ENCODE data around the gene NOX4. TPM values are rescaled to one million over a fixed set of nuclear protein-coding genes. Genes with fewer than 3 reads are reported as not detected.
A peak's percentile ranks its signal among the peaks of the same experiment; 100 is the strongest.
"Not testable (repeated sequence)": the region's sequence is repeated elsewhere in the genome, so short reads cannot be mapped to it uniquely, and the experiment has no call there.

The NOX4 gene
- total RNA-seq, 1 experiment from 2014 or later = 0.69 TPM

- no peak overlapping the region for H3K4me3 ChIP-seq (ENCODE audit: insufficient read depth, low read depth, low read length)
- no peak for DNase-seq
- H3K36me3 ChIP-seq (replicated peaks; ENCODE audit: control insufficient read depth, insufficient read depth, low read length) = no peaks in the 10 kb centered on the region
- H3K27me3 ChIP-seq (ENCODE audit: control insufficient read depth, insufficient read depth, low read length) = no peaks in the 10 kb centered on the region
Measured at GRCh38 chr11:89441606-89442005, 49.6 kb downstream of the NOX4 start.

GRCh38 chr11:89437317-89437716 lies 53.9 kb downstream of the NOX4 start:
- no peak overlapping the region for H3K4me3 ChIP-seq (ENCODE audit: insufficient read depth, low read depth, low read length)
- peak; percentile 1 for DNase-seq
- no peaks in the 10 kb centered on the region for H3K36me3 ChIP-seq (replicated peaks; ENCODE audit: control insufficient read depth, insufficient read depth, low read length)
- H3K27me3 ChIP-seq (ENCODE audit: control insufficient read depth, insufficient read depth, low read length) = no peaks in the 10 kb centered on the region

DNA sequence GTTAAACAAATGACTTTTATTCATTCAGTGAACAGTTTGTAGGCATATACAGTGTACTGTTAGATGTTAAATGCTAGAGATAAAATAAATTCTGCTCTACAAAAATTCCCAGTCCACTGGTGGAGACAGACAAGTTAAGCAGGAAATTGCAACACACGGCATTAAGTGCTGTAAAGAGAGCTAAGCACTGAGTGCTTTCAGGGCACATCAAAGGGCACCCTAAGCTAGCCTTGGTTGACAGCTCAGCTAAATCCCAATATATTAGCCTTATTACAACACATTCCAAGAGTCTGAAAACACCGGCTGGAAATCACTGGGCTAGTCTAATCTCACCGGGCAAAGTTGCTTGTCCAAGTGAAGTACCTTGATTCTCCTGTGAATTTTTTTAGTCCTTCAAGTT lies 55.1 kb downstream of the NOX4 start:
- Histone ChIP-seq H3K36me3 (replicated peaks; ENCODE audit: control insufficient read depth, insufficient read depth, low read length) (no peaks in the 10 kb centered on the region), H3K4me3 (ENCODE audit: insufficient read depth, low read depth, low read length) (no peak overlapping the region), H3K27me3 (ENCODE audit: control insufficient read depth, insufficient read depth, low read length) (no peaks in the 10 kb centered on the region)
- DNase-seq = no peak

DNA sequence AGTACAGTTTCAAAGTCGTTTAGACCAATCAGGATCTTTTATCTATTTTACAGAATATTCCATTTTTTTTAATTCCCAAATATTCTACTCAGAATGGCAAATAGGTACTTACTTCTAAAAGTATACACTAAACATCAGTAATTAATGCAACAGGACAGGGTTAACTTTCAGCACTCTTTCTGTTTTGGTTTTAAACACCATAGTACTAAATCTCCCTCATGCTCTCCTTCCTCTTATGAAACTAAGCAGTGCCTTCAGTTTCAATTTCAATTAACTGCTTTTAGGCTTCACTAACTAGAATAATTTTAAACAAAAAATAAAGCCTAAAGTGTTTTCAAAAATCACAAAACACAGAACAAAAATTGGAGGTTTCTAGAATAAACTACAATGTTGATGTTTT lies 57.9 kb downstream of the NOX4 start:
- H3K4me3 ChIP-seq (ENCODE audit: insufficient read depth, low read depth, low read length) = no peak overlapping the region
- DNase-seq = no peak
- no peaks in the 10 kb centered on the region for H3K27me3 ChIP-seq (ENCODE audit: control insufficient read depth, insufficient read depth, low read length)
- H3K36me3 ChIP-seq (replicated peaks; ENCODE audit: control insufficient read depth, insufficient read depth, low read length) = no peaks in the 10 kb centered on the region

- H3K27me3 ChIP-seq (ENCODE audit: control insufficient read depth, insufficient read depth, low read length); H3K4me3 ChIP-seq (ENCODE audit: insufficient read depth, low read depth, low read length); H3K36me3 ChIP-seq (replicated peaks; ENCODE audit: control insufficient read depth, insufficient read depth, low read length); DNase-seq: not testable (repeated sequence)
Measured at GRCh38 chr11:89432182-89432581, 59.0 kb downstream of the NOX4 start.

GRCh38 chr11:89426501-89426900 lies 64.7 kb downstream of the NOX4 start:
- not testable (repeated sequence) for H3K4me3 ChIP-seq (ENCODE audit: insufficient read depth, low read depth, low read length); DNase-seq; H3K36me3 ChIP-seq (replicated peaks; ENCODE audit: control insufficient read depth, insufficient read depth, low read length); H3K27me3 ChIP-seq (ENCODE audit: control insufficient read depth, insufficient read depth, low read length)

GRCh38 chr11:89421718-89422117 lies 69.5 kb downstream of the NOX4 start:
- no peak for DNase-seq
- H3K4me3 ChIP-seq (ENCODE audit: insufficient read depth, low read depth, low read length) = no peak overlapping the region
- H3K36me3 ChIP-seq (replicated peaks; ENCODE audit: control insufficient read depth, insufficient read depth, low read length) = no peaks in the 10 kb centered on the region
- H3K27me3 ChIP-seq (ENCODE audit: control insufficient read depth, insufficient read depth, low read length) = no peaks in the 10 kb centered on the region

DNA sequence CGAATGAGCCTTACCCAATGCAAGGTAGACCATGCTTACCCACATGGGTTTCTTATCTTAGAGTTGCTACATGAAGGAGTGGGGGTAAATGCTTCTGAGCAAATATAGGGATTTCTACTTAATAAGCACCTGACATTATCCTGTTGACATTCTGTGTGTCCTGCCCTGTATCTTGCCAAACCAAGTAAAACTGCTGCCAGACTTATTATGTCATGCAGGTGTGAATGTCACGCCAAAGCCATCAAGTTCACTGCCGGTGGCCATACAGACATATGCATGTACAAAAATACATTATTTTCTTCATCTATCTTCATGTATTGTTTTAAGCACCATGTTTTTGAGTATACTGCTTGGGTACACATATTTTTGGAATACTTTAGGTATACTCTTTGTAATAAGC lies 70.2 kb downstream of the NOX4 start:
- Histone ChIP-seq H3K4me3 (ENCODE audit: insufficient read depth, low read depth, low read length) (no peak overlapping the region), H3K36me3 (replicated peaks; ENCODE audit: control insufficient read depth, insufficient read depth, low read length) (no peaks in the 10 kb centered on the region), H3K27me3 (ENCODE audit: control insufficient read depth, insufficient read depth, low read length) (no peaks in the 10 kb centered on the region)
- no peak for DNase-seq

DNA sequence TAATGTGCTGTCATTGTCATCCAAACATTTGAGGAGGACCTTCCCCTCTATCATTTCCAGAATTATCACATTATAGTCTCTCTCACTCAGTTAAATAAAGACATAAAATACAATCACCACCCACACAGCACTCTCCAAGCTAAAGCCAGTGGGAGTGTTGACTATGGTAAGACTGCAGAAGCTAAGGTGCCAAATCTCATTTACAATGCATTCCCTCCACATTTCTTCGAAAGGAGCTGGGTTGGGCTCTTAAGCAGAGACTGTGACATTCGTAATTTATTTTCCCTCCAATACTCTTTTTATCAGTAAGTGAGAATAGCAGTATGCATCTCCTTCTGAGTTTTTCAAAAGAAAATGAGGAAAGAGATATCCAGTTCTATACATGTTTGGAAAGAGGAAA lies 74.2 kb downstream of the NOX4 start:
- no peak for DNase-seq
- Histone ChIP-seq H3K36me3 (replicated peaks; ENCODE audit: control insufficient read depth, insufficient read depth, low read length) (no peaks in the 10 kb centered on the region), H3K27me3 (ENCODE audit: control insufficient read depth, insufficient read depth, low read length) (no peaks in the 10 kb centered on the region), H3K4me3 (ENCODE audit: insufficient read depth, low read depth, low read length) (no peak overlapping the region)

DNA sequence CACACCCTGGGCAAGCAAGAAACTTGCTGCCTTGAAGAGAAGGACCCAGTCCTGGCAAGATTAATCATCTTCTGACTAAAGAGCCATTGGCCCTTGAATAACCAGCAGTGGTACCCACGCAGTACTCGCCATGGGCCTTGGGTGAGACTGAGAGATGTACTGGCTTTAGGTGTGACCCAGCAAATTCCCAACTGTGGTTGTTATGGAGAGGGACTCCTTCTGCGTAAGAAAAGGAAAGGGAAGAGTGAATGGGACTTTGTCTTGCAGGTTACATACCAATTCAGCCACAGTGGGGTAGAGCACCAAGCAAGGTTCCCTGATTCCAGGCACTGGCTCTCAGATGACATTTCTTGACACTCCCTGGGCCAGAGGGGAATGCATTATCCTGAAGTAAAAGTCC lies 80.1 kb downstream of the NOX4 start:
- not testable (repeated sequence) for H3K36me3 ChIP-seq (replicated peaks; ENCODE audit: control insufficient read depth, insufficient read depth, low read length); DNase-seq; H3K27me3 ChIP-seq (ENCODE audit: control insufficient read depth, insufficient read depth, low read length); H3K4me3 ChIP-seq (ENCODE audit: insufficient read depth, low read depth, low read length)

- not testable (repeated sequence) for H3K27me3 ChIP-seq (ENCODE audit: control insufficient read depth, insufficient read depth, low read length); DNase-seq; H3K4me3 ChIP-seq (ENCODE audit: insufficient read depth, low read depth, low read length); H3K36me3 ChIP-seq (replicated peaks; ENCODE audit: control insufficient read depth, insufficient read depth, low read length)
Measured at GRCh38 chr11:89410666-89411065, 80.5 kb downstream of the NOX4 start.

DNA sequence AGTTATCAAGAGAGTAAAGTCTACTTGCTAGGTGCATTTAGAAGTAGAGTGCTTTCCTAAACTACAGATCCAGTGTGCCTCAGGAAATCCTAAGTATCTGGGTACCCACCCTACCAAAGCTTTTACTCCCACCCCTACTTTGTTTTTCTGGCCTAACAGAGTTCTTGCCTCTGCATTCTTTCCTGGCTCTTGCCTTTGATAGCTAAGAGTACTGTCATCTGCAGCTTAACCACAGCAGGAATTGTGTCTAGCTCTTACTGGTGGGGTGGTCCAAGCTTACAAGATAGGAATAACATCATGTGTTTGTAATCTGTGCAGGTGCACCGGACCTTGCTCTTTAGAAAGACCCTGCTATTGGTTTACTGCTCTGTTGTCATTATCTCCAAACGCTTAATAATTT lies 82.7 kb downstream of the NOX4 start:
- not testable (repeated sequence) for H3K27me3 ChIP-seq (ENCODE audit: control insufficient read depth, insufficient read depth, low read length); H3K4me3 ChIP-seq (ENCODE audit: insufficient read depth, low read depth, low read length); H3K36me3 ChIP-seq (replicated peaks; ENCODE audit: control insufficient read depth, insufficient read depth, low read length); DNase-seq

- H3K4me3 ChIP-seq (ENCODE audit: insufficient read depth, low read depth, low read length) = no peak overlapping the region
- H3K36me3 ChIP-seq (replicated peaks; ENCODE audit: control insufficient read depth, insufficient read depth, low read length) = no peaks in the 10 kb centered on the region
- no peaks in the 10 kb centered on the region for H3K27me3 ChIP-seq (ENCODE audit: control insufficient read depth, insufficient read depth, low read length)
- no peak for DNase-seq
Measured at GRCh38 chr11:89405629-89406028, 85.5 kb downstream of the NOX4 start.

- H3K27me3 ChIP-seq (ENCODE audit: control insufficient read depth, insufficient read depth, low read length); DNase-seq; H3K36me3 ChIP-seq (replicated peaks; ENCODE audit: control insufficient read depth, insufficient read depth, low read length); H3K4me3 ChIP-seq (ENCODE audit: insufficient read depth, low read depth, low read length): not testable (repeated sequence)
Measured at GRCh38 chr11:89391654-89392053, 99.5 kb downstream of the NOX4 start.

- not testable (repeated sequence) for H3K36me3 ChIP-seq (replicated peaks; ENCODE audit: control insufficient read depth, insufficient read depth, low read length); H3K27me3 ChIP-seq (ENCODE audit: control insufficient read depth, insufficient read depth, low read length); DNase-seq; H3K4me3 ChIP-seq (ENCODE audit: insufficient read depth, low read depth, low read length)
Measured at GRCh38 chr11:89387501-89387900, 103.7 kb downstream of the NOX4 start.

GRCh38 chr11:89382986-89383385 lies 108.2 kb downstream of the NOX4 start:
- H3K36me3 ChIP-seq (replicated peaks; ENCODE audit: control insufficient read depth, insufficient read depth, low read length); H3K27me3 ChIP-seq (ENCODE audit: control insufficient read depth, insufficient read depth, low read length); DNase-seq; H3K4me3 ChIP-seq (ENCODE audit: insufficient read depth, low read depth, low read length): not testable (repeated sequence)

Measured in H7 (cell line).